Activated naive CD8-positive, alpha-beta T cell treated with anti-CD3 and anti-CD28 coated beads, Interleukin-2, amount 50 U/mL, for 24 hours (primary cell): Measurements from ENCODE around the gene MYLK.

Experiments used
- ATAC-seq: fragments of 150-1000 bp; cut with Tn5 transposase; one replicate; pipeline ENCODE4 v1.10.0; 2021
- DNase-seq: peaks from one replicate; pipeline ENCODE4 v3.0.0; 2021
- H3K27ac Mint-ChIP-seq: one replicate; pipeline ENCODE4 v1.8.0; 2021; ENCODE audit warnings: mild to moderate bottlenecking, mixed read lengths
- H3K27me3 Mint-ChIP-seq: one replicate; pipeline ENCODE4 v1.8.0; 2021; ENCODE audit warnings: mixed read lengths
- H3K36me3 Mint-ChIP-seq: one replicate; pipeline ENCODE4 v1.8.0; 2021; ENCODE audit warnings: low read depth, mixed read lengths
- H3K4me1 Mint-ChIP-seq: one replicate; pipeline ENCODE4 v1.8.0; 2021; ENCODE audit warnings: mixed read lengths
- H3K4me3 Mint-ChIP-seq: one replicate; pipeline ENCODE4 v1.8.0; 2021; ENCODE audit warnings: mild to moderate bottlenecking, moderate library complexity, mixed read lengths
- H3K9me3 Mint-ChIP-seq: one replicate; pipeline ENCODE4 v1.8.0; 2021; ENCODE audit warnings: mixed read lengths

MYLK gene

DNA sequence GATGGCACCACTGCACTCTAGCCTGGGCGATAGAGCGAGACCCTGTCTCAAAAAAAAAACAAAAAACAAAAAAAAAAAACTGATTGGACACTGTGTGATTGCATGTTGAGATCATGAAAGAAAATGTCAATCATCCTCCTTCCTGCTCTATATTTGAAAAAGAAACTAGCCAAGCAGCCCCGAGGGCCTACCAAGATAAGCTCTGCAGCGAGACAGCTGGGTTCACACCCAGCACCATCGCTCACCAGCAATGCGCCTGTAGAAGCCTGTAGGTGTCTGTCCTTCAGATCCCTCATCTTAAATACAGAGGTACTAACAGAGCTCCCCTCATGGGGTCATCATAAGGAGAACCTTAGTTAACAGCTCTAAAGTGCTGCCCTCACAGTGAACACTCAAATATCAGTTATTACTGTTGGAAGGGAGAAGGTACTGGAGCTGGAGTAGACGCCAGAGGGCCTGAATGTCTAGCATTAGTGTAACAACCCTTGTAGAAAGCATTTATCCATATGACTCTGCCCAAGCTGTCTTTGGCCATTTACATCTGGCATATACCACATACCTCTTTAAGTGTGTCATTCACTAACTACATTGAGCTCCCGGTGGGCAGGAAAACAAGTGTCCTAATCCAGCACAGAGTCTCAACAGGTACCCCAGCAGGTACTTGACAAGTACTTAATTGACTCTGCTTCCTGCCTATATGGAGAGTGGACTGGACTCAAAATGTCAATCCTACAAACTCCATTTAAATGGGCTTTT, 22.9 kb downstream of the MYLK start:
- ATAC-seq (no peak), DNase-seq (no peak)
- H3K4me1 Mint-ChIP-seq, result no peaks in the 10 kb centered on the region
- no peaks in the 10 kb centered on the region for H3K27me3 Mint-ChIP-seq
- no peaks in the 10 kb centered on the region for H3K36me3 Mint-ChIP-seq
- no peaks in the 10 kb centered on the region for H3K9me3 Mint-ChIP-seq
- H3K4me3 Mint-ChIP-seq, result no peak overlapping the region
- no peak overlapping the region for H3K27ac Mint-ChIP-seq

DNA sequence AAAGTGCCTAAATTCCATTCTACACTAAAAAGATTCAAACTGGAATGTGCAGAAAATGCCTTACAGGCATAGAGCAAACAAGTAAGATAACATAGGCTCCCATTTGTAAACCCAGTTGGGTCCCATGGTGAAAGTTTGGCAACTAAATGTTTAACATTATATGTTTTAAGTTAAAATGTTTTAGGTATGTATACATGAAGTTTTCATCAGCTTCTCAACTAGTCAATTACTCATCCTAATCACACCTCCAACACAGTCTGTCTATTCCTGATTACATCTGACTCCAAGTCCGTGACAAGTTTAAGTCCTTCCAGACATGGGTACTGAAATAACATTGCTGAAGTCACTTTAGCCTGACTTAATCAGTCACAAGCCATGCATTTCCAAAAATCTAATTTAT, 25.0 kb downstream of the MYLK start:
- ATAC-seq (no peak), DNase-seq (no peak)
- H3K27me3 Mint-ChIP-seq, result no peaks in the 10 kb centered on the region
- no peak overlapping the region for H3K4me3 Mint-ChIP-seq
- H3K9me3 Mint-ChIP-seq, result peaks cover 5% of the 10 kb centered on the region
- H3K36me3 Mint-ChIP-seq, result no peaks in the 10 kb centered on the region
- H3K4me1 Mint-ChIP-seq, result no peaks in the 10 kb centered on the region
- H3K27ac Mint-ChIP-seq, result no peak overlapping the region

DNA sequence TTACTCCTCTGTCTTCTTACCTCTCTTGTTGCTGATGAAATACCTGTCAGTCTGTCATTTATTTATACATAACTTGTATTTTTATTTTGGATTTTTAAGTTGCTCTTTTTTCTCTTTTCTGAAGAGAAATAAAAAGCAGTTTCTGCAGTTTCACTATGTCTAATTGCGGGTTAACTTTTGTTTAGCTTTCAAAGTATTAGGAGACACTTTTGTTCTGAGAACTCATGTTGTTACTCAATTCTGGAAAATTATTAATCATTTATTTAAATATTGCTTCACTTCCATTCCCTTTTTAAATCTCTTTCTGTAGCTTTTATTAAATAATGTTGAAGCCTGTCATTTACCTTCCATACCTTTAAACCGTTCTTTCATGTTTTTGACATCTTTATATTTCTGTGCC, 29.2 kb downstream of the MYLK start:
- Mint-ChIP-seq H3K4me1 (no peaks in the 10 kb centered on the region), H3K9me3 (peaks cover 5% of the 10 kb centered on the region), H3K36me3 (no peaks in the 10 kb centered on the region), H3K4me3 (no peak overlapping the region), H3K27me3 (no peaks in the 10 kb centered on the region), H3K27ac (no peak overlapping the region)
- ATAC-seq (no peak), DNase-seq (no peak)

DNA sequence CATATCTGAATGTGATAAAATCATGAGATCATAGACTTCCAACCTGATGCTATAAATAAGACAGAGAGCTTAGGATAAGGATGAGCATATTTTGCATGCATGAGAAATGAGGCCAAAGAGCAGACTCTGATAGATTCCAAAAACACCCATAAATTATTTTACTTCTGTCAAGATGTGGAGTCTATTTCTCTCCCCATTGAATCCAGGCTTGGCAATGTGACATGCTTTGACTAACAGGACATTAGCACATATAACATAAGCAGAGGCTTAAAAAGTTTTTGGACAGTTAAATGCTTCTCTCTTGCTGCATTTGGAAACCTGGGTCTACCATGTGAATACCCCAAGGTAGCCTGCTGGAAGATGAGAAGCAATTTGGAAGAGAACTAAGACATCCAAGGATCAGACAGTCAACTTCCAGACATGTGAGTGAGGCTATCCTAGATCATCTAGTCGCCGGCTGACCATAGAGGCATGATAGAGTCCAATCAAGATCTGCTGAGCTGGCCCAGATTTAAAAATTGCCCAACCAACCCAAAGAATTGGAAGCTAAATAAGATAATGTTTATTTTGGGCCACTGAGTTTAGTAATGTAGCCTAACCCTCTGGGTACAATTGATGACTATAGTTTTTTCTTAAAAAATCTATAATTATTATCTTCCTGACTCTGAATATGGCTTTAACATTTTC, 30.3 kb downstream of the MYLK start:
- Mint-ChIP-seq H3K9me3 (peaks cover 10% of the 10 kb centered on the region), H3K27ac (no peak overlapping the region), H3K36me3 (no peaks in the 10 kb centered on the region), H3K27me3 (no peaks in the 10 kb centered on the region), H3K4me1 (no peaks in the 10 kb centered on the region), H3K4me3 (no peak overlapping the region)
- no peak for DNase-seq
- no peak for ATAC-seq

DNA sequence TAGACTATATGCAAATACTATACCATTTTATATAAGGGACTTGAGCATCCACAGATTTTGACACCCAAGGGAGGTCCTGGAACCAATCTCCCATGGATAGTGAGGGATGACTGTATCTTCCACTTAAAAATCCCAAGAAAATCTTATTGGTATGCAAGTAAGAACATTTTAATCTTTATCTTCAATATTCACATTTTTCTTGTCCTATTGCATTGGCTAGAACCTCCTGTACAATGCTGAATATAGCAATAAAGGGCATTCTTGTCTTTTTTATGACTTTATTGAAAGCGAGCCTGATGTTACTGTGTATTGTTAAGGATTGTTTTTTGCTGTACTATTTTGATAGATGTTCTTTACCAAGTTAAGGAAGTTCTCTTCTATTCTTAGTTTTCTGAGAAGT, 36.9 kb downstream of the MYLK start:
- Mint-ChIP-seq H3K4me3 (no peak overlapping the region), H3K27me3 (no peaks in the 10 kb centered on the region), H3K27ac (no peak overlapping the region), H3K4me1 (no peaks in the 10 kb centered on the region), H3K9me3 (peaks cover 19% of the 10 kb centered on the region), H3K36me3 (no peaks in the 10 kb centered on the region)
- DNase-seq (no peak), ATAC-seq (no peak)

DNA sequence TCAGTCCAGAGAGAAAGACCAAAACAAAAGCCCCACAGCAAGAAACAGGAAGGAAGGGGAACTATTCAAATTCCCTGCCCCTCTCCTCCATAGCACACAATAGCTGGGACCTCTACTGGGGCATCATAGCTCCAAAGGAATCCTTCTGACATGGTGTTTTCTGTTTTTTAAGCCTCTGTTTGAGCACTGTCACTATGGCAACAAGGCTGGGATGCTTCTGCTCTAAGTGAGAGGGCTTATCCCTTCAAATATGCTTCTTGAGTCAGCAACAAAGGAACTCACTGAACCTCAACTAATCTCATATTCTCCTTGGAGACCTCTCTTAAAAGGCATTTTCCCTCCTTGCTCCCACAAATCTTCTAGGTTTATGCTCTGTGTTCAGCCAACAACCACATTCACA, 40.5 kb downstream of the MYLK start:
- DNase-seq (no peak), ATAC-seq (no peak)
- no peaks in the 10 kb centered on the region for H3K27me3 Mint-ChIP-seq
- peaks cover 28% of the 10 kb centered on the region for H3K9me3 Mint-ChIP-seq
- no peak overlapping the region for H3K27ac Mint-ChIP-seq
- peaks cover 6% of the 10 kb centered on the region for H3K4me1 Mint-ChIP-seq
- H3K36me3 Mint-ChIP-seq, result no peaks in the 10 kb centered on the region
- no peak overlapping the region for H3K4me3 Mint-ChIP-seq

DNA sequence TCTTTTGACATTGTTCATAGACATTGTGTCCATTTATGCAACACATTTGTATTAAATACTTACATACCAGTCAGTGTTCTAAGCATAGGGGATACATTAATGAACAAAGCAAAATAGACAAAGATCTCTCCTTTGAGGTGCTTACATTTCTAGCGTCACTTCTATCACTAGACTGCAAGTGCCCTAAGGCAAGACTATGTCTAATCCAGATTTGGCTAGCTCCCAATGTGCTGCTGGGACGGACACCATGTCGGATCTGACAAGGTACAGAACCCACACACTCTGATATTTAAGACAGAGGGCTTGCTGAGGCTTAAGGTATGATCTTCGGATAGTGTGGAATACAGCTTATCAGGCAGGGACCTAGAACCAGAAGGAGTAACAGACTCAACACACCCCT, 41.4 kb downstream of the MYLK start:
- H3K4me1 Mint-ChIP-seq, result peaks cover 6% of the 10 kb centered on the region
- H3K9me3 Mint-ChIP-seq, result peaks cover 30% of the 10 kb centered on the region
- H3K36me3 Mint-ChIP-seq, result no peaks in the 10 kb centered on the region
- H3K4me3 Mint-ChIP-seq, result no peak overlapping the region
- ATAC-seq (no peak), DNase-seq (no peak)
- no peak overlapping the region for H3K27ac Mint-ChIP-seq
- no peaks in the 10 kb centered on the region for H3K27me3 Mint-ChIP-seq

DNA sequence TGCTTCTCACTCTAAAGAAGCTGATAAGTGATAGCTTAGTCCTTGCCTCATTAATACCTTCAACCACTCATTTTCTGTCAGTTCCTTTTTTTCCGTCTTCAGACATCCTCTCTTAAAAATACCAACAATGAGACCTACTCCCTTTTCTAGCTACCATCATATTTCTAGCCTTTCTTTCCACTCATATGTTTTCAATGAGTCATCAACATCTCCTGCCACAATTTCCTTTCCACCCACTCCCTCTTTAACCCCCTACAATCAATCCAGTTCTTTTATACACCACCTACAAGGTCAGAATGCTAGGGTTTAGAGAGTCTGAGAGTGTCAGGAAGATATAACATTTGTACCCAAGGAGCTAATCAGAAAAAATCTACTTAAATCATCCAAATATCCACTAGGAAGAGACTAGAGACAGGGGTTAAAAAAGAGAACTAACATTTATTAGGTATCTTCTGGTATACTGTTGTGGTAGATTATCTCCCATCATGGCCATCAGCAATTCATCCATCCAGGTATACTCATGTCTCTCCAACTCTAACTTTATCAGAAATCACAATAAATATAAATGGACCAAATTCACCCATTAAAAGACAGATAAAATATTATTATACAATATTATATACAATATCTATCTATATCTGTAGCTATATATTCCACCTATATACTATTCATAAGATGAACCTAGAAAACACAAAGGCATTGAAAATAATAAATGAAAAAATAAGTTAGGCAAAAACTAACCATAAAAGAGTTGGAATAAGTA, 42.5 kb downstream of the MYLK start:
- peaks cover 1% of the 10 kb centered on the region for H3K27me3 Mint-ChIP-seq
- DNase-seq (no peak), ATAC-seq (peak; percentile 15)
- no peaks in the 10 kb centered on the region for H3K36me3 Mint-ChIP-seq
- H3K9me3 Mint-ChIP-seq, result peaks cover 32% of the 10 kb centered on the region
- no peak overlapping the region for H3K27ac Mint-ChIP-seq
- no peak overlapping the region for H3K4me3 Mint-ChIP-seq
- peaks cover 6% of the 10 kb centered on the region for H3K4me1 Mint-ChIP-seq

DNA sequence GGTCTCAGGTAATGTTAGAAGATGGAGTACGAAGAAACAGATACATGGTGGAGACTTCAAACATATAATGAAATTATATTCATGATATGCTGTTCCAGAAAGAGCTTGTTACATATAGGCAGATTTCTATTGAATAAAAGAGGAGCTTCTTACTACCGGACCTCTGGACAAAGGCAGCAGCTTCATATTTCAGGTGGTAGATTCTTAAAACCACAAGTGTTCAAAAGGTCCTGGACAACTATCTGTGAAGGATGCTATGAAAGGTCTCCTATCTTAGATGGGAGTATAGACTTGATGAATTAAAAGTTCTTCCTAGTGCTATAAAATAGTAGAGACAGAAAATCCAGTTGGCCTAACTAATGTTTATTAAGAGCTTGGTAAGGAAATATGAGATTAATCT, 43.2 kb downstream of the MYLK start:
- DNase-seq (no peak), ATAC-seq (no peak)
- Mint-ChIP-seq H3K36me3 (no peaks in the 10 kb centered on the region), H3K4me1 (peaks cover 6% of the 10 kb centered on the region), H3K27me3 (peaks cover 1% of the 10 kb centered on the region), H3K27ac (no peak overlapping the region), H3K4me3 (no peak overlapping the region), H3K9me3 (peaks cover 32% of the 10 kb centered on the region)

DNA sequence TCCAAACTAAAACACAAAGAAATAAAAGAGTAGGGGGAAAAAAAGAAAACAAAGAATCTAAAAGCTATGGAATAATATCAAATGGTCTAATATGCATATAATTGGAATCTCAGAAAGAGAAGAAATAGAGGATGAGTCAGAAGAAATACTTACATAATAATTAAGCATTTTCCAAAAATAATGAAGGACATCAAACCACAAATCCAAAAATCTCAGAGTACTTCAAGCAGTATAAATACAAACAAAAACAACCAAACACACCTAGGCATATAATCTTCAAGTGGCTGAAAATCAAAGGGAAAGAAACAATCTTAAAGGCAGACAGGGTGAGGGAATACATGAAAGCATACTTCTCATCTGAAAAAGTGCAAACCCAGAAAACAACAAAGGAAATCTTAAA, 46.3 kb downstream of the MYLK start:
- Mint-ChIP-seq H3K4me3 (no peak overlapping the region), H3K4me1 (peaks cover 6% of the 10 kb centered on the region), H3K36me3 (peaks cover 1% of the 10 kb centered on the region), H3K27ac (no peak overlapping the region), H3K27me3 (peaks cover 13% of the 10 kb centered on the region), H3K9me3 (peaks cover 32% of the 10 kb centered on the region)
- ATAC-seq (no peak), DNase-seq (no peak)

DNA sequence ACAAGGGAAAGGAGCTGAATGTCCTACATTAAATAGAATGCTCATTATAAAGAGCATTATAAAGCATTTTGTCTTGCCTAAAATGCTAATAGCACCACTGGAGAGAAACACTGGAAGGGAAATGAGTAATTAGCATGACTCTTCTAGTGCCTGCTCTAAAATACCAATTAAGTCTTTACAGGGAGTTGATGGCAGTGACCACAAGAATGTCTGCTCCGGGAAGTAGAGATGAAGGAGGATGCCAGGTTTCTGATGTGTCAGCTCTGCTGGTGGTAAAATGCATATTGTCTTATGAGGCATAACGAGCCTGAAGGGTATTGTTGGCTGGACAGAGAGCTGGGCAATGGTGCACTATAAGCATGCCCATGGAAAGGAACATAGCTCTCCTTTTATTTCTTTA, 49.5 kb downstream of the MYLK start:
- H3K4me3 Mint-ChIP-seq, result no peak overlapping the region

DNA sequence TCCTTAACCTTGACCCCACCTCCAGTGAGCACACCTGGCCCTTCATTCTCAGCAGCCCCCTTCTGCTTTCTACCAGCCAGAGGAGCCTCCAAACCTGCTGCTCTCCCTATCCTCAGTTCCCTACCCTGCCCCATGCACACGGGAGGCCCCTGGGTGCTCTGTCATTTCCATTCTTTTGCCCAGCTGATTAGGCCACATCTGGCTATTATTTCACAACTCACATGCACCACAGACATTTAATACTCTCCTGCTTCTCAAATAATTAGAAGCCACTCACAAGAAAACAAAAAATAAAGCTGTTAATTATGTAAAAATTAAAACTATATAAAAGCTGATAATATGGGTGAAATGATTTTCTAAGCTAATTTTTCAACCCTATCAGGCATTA, 50.7 kb downstream of the MYLK start:
- no peak overlapping the region for H3K27ac Mint-ChIP-seq
- H3K27me3 Mint-ChIP-seq, result peaks cover 13% of the 10 kb centered on the region
- H3K4me1 Mint-ChIP-seq, result no peaks in the 10 kb centered on the region
- ATAC-seq, result no peak
- peaks cover 20% of the 10 kb centered on the region for H3K9me3 Mint-ChIP-seq
- no peak for DNase-seq
- H3K36me3 Mint-ChIP-seq, result peaks cover 1% of the 10 kb centered on the region
- no peak overlapping the region for H3K4me3 Mint-ChIP-seq

More for the DNA sequence above, 49.5 kb downstream of the MYLK start:
- Mint-ChIP-seq H3K27ac (no peak overlapping the region), H3K9me3 (peaks cover 12% of the 10 kb centered on the region), H3K4me1 (no peaks in the 10 kb centered on the region), H3K36me3 (peaks cover 1% of the 10 kb centered on the region), H3K27me3 (peaks cover 13% of the 10 kb centered on the region)
- ATAC-seq (no peak), DNase-seq (no peak)

DNA sequence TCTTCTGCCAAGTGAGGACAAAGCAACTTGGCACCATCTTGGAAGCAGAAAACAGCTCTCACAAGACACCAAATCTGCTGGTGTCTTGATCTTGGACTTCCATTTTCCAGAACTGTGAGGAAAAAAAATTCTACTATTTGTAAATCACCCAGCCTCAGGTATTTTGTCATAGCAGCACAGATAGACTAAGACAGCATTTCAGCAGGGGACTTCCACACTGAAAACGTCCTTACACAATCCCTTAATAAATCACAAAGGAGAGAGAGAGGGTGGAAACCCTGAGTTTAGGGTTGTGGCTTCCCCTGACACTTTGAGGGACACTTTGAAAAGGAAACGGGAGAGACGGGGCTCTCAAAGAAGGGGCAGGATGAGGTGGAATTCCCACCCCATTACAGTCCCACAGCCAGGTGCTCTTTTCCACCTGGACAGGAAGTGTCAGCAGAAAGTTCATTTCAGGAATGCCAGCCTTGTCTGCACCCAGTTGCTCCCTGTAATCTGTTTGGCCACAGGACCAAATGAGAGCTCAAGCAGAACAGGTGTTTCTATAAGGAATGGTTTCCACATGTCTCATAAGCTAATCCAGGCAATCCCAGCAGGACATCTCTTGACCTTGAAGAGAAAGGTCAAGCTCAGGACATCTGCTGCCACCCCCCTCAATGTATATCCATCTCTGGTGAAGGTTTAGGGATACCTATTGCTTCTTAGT, 51.3 kb downstream of the MYLK start:
- Mint-ChIP-seq H3K27ac (no peak overlapping the region), H3K27me3 (peaks cover 13% of the 10 kb centered on the region), H3K36me3 (peaks cover 1% of the 10 kb centered on the region), H3K4me1 (no peaks in the 10 kb centered on the region), H3K4me3 (no peak overlapping the region), H3K9me3 (peaks cover 20% of the 10 kb centered on the region)
- no peak for ATAC-seq
- DNase-seq, result no peak

DNA sequence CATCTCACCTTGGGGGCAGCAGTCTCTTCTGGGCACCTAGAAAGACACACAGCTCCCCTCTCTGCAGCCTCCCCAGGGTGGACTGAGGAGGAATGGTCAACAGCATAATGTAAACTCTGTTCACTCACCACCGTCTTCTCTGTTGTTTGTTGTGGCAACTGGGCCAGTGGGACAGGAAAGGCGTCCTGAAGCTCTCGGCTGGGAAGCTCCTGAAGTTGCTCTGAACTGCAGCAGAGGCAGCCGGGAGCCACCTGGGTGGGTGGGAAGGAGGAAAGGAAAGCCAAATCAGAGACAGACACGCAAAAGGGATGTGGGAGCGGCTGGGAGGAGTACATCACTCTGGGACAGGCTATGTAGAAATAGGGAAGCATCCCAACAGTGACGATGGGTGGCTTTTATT, 52.7 kb downstream of the MYLK start:
- no peak for DNase-seq
- Mint-ChIP-seq H3K36me3 (peaks cover 1% of the 10 kb centered on the region), H3K27me3 (peaks cover 11% of the 10 kb centered on the region), H3K9me3 (peaks cover 29% of the 10 kb centered on the region), H3K27ac (no peak overlapping the region), H3K4me1 (no peaks in the 10 kb centered on the region), H3K4me3 (no peak overlapping the region)
- ATAC-seq, result no peak
